Astrocyte (in vitro differentiated cells and primary cell): ENCODE data around the gene CIT. TPM values are rescaled to one million over a fixed set of nuclear protein-coding genes. Genes with fewer than 3 reads are reported as not detected.

Source experiments
- DNase-seq: peaks from one replicate; pipeline ENCODE4 v3.0.0-alpha.2; 2010; ENCODE audit warnings: low read depth
- FAIRE-seq: peaks from 2 replicates; lab custom pipeline; 2011; peaks lifted over from hg19 to GRCh38; lab: Jason Lieb, UNC
- H2AFZ ChIP-seq: 2 replicates; pipeline ENCODE4 v1.6.0; 2012; ENCODE audit warnings: low read depth, low read length, inconsistent platforms
- H3K27ac ChIP-seq: 2 replicates; pipeline ENCODE4 v1.5.1; 2011; ENCODE audit warnings: low read depth, low read length, inconsistent platforms
- H3K27me3 ChIP-seq: 2 replicates; pipeline ENCODE4 v1.6.0; 2011; ENCODE audit warnings: low read length, inconsistent platforms; ENCODE audit not compliant: insufficient read depth
- H3K36me3 ChIP-seq: 2 replicates; pipeline ENCODE4 v1.5.1; 2011; ENCODE audit warnings: low read length, inconsistent platforms; ENCODE audit not compliant: insufficient read depth
- H3K4me1 ChIP-seq: 2 replicates; pipeline ENCODE4 v1.5.1; 2011; ENCODE audit warnings: low read length, inconsistent platforms; ENCODE audit not compliant: insufficient read depth
- H3K4me2 ChIP-seq: 2 replicates; pipeline ENCODE4 v1.6.0; 2012; ENCODE audit warnings: low read length, inconsistent platforms
- H3K4me3 ChIP-seq: 2 replicates; pipeline ENCODE4 v1.5.1; 2011; ENCODE audit warnings: low read depth, mild to moderate bottlenecking, low read length, inconsistent platforms; ENCODE audit not compliant: insufficient read depth
- H3K79me2 ChIP-seq: 2 replicates; pipeline ENCODE4 v1.6.0; 2012; ENCODE audit warnings: mild to moderate bottlenecking, low read length, inconsistent platforms; ENCODE audit not compliant: insufficient read depth
- H3K9ac ChIP-seq: 2 replicates; pipeline ENCODE4 v1.6.0; 2012; ENCODE audit warnings: mild to moderate bottlenecking, low read length, inconsistent platforms
- H3K9me3 ChIP-seq: 2 replicates; pipeline ENCODE4 v1.5.1; 2012; ENCODE audit warnings: low read depth, mild to moderate bottlenecking, low read length, inconsistent platforms; ENCODE audit not compliant: insufficient read depth
- H4K20me1 ChIP-seq: 2 replicates; pipeline ENCODE4 v1.6.0; 2012; ENCODE audit warnings: low read length, inconsistent platforms; ENCODE audit not compliant: insufficient read depth
- H3K27ac Mint-ChIP-seq: one replicate; pipeline ENCODE4 v1.8.0; 2021; ENCODE audit warnings: mild to moderate bottlenecking, mixed read lengths; ENCODE audit not compliant: unreplicated experiment
- H3K27me3 Mint-ChIP-seq: one replicate; pipeline ENCODE4 v1.8.0; 2021; ENCODE audit warnings: low read depth, mixed read lengths; ENCODE audit not compliant: unreplicated experiment
- H3K36me3 Mint-ChIP-seq: one replicate; pipeline ENCODE4 v1.8.0; 2021; ENCODE audit warnings: low read depth, mixed read lengths; ENCODE audit not compliant: unreplicated experiment
- H3K4me1 Mint-ChIP-seq: one replicate; pipeline ENCODE4 v1.8.0; 2021; ENCODE audit warnings: low read depth, mixed read lengths; ENCODE audit not compliant: unreplicated experiment
- H3K4me3 Mint-ChIP-seq: one replicate; pipeline ENCODE4 v1.8.0; 2021; ENCODE audit warnings: mild to moderate bottlenecking, moderate library complexity, mixed read lengths; ENCODE audit not compliant: unreplicated experiment
- H3K9me3 Mint-ChIP-seq: one replicate; pipeline ENCODE4 v1.8.0; 2021; ENCODE audit warnings: mild to moderate bottlenecking, mixed read lengths; ENCODE audit not compliant: unreplicated experiment
- EZH2 ChIP-seq: IDR thresholded peaks from 2 replicates; pipeline ENCODE4 v1.6.1; 2012; ENCODE audit warnings: mild to moderate bottlenecking, low read length, inconsistent platforms; ENCODE audit not compliant: insufficient read depth
- total RNA-seq: library from RNA; stranded (reverse); gene quantifications from 2 replicates; pipeline ENCODE4 v1.2.1, GENCODE V29; 2021
- TF ChIP-seq, protein P1 (sequence below): IDR thresholded peaks from 2 replicates; pipeline ENCODE4 v1.5.1; 2011; ENCODE audit warnings: low read depth, mild to moderate bottlenecking, inconsistent platforms, low read length, moderate library complexity; ENCODE audit not compliant: insufficient read depth

Gene CIT
- total RNA-seq, 1 donor from 2014 or later, result 4.5 TPM

DNA sequence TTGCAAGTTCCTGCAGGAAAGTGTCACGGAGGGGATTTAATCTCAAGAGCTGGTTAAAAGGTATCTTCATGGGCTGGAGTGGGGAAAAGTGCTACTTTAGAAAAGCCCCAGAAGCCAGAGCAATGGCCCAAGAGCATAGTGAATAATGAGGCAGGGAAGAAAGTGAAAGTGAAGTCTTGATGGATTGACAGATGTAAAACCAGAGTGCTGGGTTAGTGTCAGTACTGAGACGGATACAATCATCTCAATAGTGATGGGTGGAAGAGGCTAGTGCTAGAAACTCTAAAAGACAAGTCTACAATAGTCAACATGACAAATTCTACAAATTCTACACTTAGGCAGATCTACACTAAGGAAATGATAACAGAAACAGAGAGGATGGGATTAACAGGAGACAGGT lies 68.1 kb downstream of the CIT start:
- no peaks in the 10 kb centered on the region for H3K27me3 ChIP-seq
- H3K4me2 ChIP-seq, result no peak overlapping the region
- no peaks in the 10 kb centered on the region for H3K9me3 ChIP-seq
- no peaks in the 10 kb centered on the region for H4K20me1 ChIP-seq
- H3K27ac ChIP-seq, result no peak overlapping the region
- H3K4me3 ChIP-seq, result no peak overlapping the region
- no peaks in the 10 kb centered on the region for H3K36me3 ChIP-seq
- no peaks in the 10 kb centered on the region for H3K36me3 Mint-ChIP-seq
- no peak overlapping the region for H3K9ac ChIP-seq
- DNase-seq (no peak), FAIRE-seq (no peak)
- H3K4me1 Mint-ChIP-seq, result peaks cover 3% of the 10 kb centered on the region
- H2AFZ ChIP-seq, result no peak overlapping the region
- H3K27ac Mint-ChIP-seq, result no peak overlapping the region
- H3K79me2 ChIP-seq, result peaks cover 2% of the 10 kb centered on the region
- no peak for TF ChIP-seq EZH2
- TF ChIP-seq, protein P1, sequence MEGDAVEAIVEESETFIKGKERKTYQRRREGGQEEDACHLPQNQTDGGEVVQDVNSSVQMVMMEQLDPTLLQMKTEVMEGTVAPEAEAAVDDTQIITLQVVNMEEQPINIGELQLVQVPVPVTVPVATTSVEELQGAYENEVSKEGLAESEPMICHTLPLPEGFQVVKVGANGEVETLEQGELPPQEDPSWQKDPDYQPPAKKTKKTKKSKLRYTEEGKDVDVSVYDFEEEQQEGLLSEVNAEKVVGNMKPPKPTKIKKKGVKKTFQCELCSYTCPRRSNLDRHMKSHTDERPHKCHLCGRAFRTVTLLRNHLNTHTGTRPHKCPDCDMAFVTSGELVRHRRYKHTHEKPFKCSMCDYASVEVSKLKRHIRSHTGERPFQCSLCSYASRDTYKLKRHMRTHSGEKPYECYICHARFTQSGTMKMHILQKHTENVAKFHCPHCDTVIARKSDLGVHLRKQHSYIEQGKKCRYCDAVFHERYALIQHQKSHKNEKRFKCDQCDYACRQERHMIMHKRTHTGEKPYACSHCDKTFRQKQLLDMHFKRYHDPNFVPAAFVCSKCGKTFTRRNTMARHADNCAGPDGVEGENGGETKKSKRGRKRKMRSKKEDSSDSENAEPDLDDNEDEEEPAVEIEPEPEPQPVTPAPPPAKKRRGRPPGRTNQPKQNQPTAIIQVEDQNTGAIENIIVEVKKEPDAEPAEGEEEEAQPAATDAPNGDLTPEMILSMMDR, result no peak
- H3K4me3 Mint-ChIP-seq, result no peak overlapping the region
- no peaks in the 10 kb centered on the region for H3K9me3 Mint-ChIP-seq
- peaks cover 7% of the 10 kb centered on the region for H3K4me1 ChIP-seq
- no peaks in the 10 kb centered on the region for H3K27me3 Mint-ChIP-seq

DNA sequence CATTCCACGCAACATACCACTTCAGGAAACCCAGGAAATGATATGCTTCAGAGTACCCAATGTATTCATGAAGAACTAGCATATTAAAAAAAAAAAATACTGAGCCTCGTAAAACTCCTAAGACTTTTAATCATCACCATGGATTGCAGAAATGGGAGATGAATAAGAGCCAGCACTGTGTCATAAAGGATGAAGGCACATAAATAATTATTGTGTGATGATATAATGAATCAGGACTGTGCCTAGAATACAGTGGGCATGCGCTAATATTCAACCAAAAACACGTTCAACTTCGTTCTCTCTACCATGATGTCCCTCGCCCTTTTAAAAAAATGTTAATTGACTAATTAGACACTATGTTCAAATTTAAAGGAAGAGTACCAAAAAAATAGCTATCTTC lies 68.7 kb downstream of the CIT start:
- no peak for FAIRE-seq
- no peak overlapping the region for H3K27ac ChIP-seq
- no peak for TF ChIP-seq EZH2
- TF ChIP-seq, protein P1, result no peak

DNA sequence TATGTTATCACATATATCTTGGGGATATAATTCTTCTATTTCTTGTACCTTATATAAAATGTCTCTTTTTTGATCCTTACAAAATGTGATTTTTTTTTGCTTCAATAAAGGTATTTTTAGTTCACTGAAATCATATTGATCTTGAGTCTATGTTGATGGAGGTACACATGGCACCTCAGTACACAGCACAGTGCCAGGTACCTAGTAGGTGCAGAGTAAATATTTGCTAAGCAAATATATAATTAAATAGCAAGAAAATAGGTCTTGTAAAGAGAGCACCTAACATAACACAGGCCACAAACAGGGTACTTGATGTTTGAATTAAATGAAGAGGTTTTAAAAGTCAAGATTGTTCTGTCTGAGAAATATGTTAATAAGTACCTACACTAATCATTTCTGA lies 69.7 kb downstream of the CIT start:
- H3K4me3 Mint-ChIP-seq, result no peak overlapping the region
- FAIRE-seq (no peak), DNase-seq (no peak)
- Histone ChIP-seq H3K4me3 (no peak overlapping the region), H3K27me3 (no peaks in the 10 kb centered on the region), H3K9ac (no peak overlapping the region), H2AFZ (no peak overlapping the region), H3K4me2 (no peak overlapping the region), H3K27ac (no peak overlapping the region), H4K20me1 (no peaks in the 10 kb centered on the region), H3K79me2 (peaks cover 2% of the 10 kb centered on the region), H3K4me1 (peaks cover 14% of the 10 kb centered on the region), H3K36me3 (no peaks in the 10 kb centered on the region), H3K9me3 (no peaks in the 10 kb centered on the region)
- peaks cover 14% of the 10 kb centered on the region for H3K4me1 Mint-ChIP-seq
- no peaks in the 10 kb centered on the region for H3K36me3 Mint-ChIP-seq
- no peaks in the 10 kb centered on the region for H3K9me3 Mint-ChIP-seq
- H3K27ac Mint-ChIP-seq, result no peak overlapping the region
- H3K27me3 Mint-ChIP-seq, result peaks cover 4% of the 10 kb centered on the region
- TF ChIP-seq, protein P1, result no peak
- no peak for TF ChIP-seq EZH2

More for the DNA sequence above, 68.7 kb downstream of the CIT start:
- Histone ChIP-seq H3K27me3 (no peaks in the 10 kb centered on the region), H4K20me1 (no peaks in the 10 kb centered on the region), H3K36me3 (no peaks in the 10 kb centered on the region), H3K79me2 (peaks cover 2% of the 10 kb centered on the region), H3K4me1 (peaks cover 13% of the 10 kb centered on the region), H3K9me3 (no peaks in the 10 kb centered on the region), H2AFZ (no peak overlapping the region), H3K9ac (no peak overlapping the region), H3K4me3 (no peak overlapping the region), H3K4me2 (no peak overlapping the region)
- H3K27me3 Mint-ChIP-seq, result no peaks in the 10 kb centered on the region
- peaks cover 8% of the 10 kb centered on the region for H3K4me1 Mint-ChIP-seq
- no peaks in the 10 kb centered on the region for H3K9me3 Mint-ChIP-seq
- no peak overlapping the region for H3K27ac Mint-ChIP-seq
- H3K36me3 Mint-ChIP-seq, result no peaks in the 10 kb centered on the region
- no peak overlapping the region for H3K4me3 Mint-ChIP-seq
- DNase-seq, result no peak
